ENCODE data around the gene ITFG1.
"Not testable (repeated sequence)": the region's sequence is repeated elsewhere in the genome, so short reads cannot be mapped to it uniquely, and the experiment has no call there.

Gene ITFG1

DNA sequence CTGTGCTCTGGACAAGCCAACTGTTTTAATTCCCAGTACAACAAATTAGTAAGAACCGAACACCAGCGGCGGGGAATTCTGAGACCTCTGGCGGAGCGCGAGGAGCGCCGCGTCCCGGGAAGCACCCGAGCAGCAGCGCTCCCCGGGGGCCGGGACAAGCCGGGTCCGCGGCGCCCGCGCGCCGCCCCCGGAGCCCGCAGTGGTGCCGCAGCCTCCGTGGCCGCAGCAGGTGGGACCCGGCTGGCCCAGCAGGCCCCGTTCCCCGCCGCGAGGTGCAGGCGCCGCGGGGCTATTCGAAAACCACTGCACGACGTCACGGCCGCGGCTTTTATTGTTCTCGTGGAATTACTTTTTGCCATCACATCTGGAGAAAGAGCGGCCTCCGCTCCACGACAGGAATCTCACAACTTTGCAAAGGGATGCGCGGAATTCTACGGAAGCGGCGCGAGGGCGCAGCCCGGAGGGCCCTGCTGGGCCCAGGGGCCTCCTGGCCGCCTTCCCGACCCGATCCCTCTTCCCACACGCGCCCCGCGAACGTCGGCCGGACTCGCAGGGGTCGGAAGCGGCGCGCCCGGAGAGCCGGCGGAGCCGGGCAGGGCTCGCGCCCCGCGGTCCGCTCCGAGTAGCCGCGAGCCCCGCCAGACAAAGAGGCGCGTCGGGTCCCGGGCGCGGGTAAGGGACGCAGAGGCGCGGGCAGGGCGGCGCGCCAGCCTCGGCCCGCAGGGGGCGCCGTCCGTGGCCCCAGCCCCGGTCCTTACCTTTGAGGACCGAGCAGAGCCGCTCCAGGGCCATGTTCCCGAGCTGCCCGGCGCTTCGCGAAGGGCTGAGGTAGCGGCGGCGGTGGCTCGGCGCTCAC is 317.8 kb downstream of the ITFG1 start:
- no peak overlapping the region for H3K9ac ChIP-seq (ENCODE audit: low read length)
- H3K4me3 ChIP-seq (ENCODE audit: low read length) = peak overlapping the region; percentile 84
- H3K27me3 ChIP-seq (replicated peaks; ENCODE audit: control insufficient read depth, insufficient read depth, low read length) = no peaks in the 10 kb centered on the region
- no peaks in the 10 kb centered on the region for H3K9me3 ChIP-seq (ENCODE audit: control insufficient read depth, low read length)
- no peaks in the 10 kb centered on the region for H3K36me3 ChIP-seq (ENCODE audit: control insufficient read depth, insufficient read depth, low read length, severe bottlenecking)
- H3K4me1 ChIP-seq (ENCODE audit: control insufficient read depth, insufficient read depth, low read length) = peaks cover 6% of the 10 kb centered on the region
- DNase-seq (ENCODE audit: low read depth) = peak; percentile 83

DNA sequence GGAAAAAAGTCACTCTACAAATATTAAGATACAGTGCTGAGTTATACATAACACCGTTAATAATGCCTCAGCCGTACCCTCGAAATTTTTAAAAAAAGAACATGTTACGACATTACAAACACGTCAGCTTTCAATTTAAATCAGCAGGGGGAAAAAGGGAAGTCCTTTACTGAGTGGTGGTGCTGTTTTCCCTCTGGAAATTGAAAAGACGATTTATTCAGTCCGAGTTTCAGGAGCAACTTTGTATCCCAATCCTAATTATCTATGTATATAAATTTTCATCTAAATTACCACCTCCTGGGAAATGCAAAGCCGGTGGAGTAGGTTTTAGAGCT is 318.4 kb downstream of the ITFG1 start:
- Histone ChIP-seq H3K4me1 (ENCODE audit: control insufficient read depth, insufficient read depth, low read length) (peaks cover 6% of the 10 kb centered on the region), H3K4me3 (ENCODE audit: low read length) (peak overlapping the region; percentile 84), H3K9ac (ENCODE audit: low read length) (peak overlapping the region; percentile 22), H3K27me3 (replicated peaks; ENCODE audit: control insufficient read depth, insufficient read depth, low read length) (no peaks in the 10 kb centered on the region), H3K9me3 (ENCODE audit: control insufficient read depth, low read length) (no peaks in the 10 kb centered on the region), H3K36me3 (ENCODE audit: control insufficient read depth, insufficient read depth, low read length, severe bottlenecking) (no peaks in the 10 kb centered on the region)
- DNase-seq (ENCODE audit: low read depth) = peak; percentile 61

DNA sequence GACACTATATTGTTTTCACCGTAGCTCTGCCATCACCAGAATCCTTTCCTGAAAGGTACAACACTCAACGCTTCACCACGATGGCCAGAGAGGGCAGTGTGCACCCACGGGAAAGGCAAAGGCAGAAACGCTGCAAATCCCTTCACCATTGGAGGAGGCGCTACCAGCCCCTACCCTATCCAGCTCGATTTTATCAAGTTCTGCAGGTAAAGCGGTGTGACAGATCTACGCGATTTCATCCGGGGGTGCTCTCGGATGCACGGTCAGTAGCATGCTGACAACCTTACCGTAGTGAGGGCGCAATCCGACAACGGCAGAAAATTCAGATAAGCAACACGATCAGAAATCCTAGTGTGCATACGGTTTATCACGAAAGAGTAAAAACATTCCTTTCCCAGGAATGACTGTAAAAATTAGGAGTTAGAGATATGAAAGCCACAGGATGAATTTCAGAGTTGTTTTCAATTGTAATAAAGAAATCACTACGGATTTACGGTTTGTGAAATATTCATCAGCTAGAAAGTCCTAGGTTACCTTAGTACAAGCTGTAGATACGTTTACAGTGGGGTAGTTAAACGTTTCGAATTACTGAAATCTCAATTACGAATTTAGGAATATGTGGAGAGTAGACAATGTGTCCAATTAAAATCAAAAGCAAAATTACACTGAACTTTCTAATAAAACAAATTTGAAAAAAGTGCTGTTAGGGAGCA is 318.9 kb downstream of the ITFG1 start:
- DNase-seq (ENCODE audit: low read depth) = peak; percentile 96

DNA sequence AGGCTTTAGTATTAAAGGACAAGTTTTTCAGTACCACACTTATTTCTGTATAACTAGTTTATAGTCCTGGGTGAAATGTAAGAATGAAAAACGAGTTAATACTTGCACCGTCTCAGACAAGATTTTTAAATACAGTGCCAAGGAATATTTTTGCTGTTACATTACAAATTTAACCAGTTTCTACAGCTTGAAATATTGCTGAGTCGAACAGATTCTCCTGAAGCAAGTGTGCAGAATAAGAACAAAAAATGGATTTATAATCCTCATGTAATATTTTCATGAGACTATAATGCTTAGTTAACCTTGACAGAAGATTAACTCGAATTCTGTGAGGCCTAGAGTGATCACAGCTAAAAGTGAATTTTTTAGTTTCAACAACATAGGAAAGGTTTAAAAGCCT is 320.2 kb downstream of the ITFG1 start:
- Histone ChIP-seq H3K9ac (ENCODE audit: low read length) (no peak overlapping the region), H3K36me3 (ENCODE audit: control insufficient read depth, insufficient read depth, low read length, severe bottlenecking) (no peaks in the 10 kb centered on the region), H3K27me3 (replicated peaks; ENCODE audit: control insufficient read depth, insufficient read depth, low read length) (no peaks in the 10 kb centered on the region), H3K4me3 (ENCODE audit: low read length) (no peak overlapping the region), H3K4me1 (ENCODE audit: control insufficient read depth, insufficient read depth, low read length) (peaks cover 6% of the 10 kb centered on the region), H3K9me3 (ENCODE audit: control insufficient read depth, low read length) (no peaks in the 10 kb centered on the region)
- no peak for DNase-seq (ENCODE audit: low read depth)

More for the DNA sequence above, 318.9 kb downstream of the ITFG1 start:
- Histone ChIP-seq H3K9me3 (ENCODE audit: control insufficient read depth, low read length) (no peaks in the 10 kb centered on the region), H3K9ac (ENCODE audit: low read length) (peak overlapping the region; percentile 22), H3K4me1 (ENCODE audit: control insufficient read depth, insufficient read depth, low read length) (peaks cover 6% of the 10 kb centered on the region), H3K27me3 (replicated peaks; ENCODE audit: control insufficient read depth, insufficient read depth, low read length) (no peaks in the 10 kb centered on the region), H3K4me3 (ENCODE audit: low read length) (peak overlapping the region; percentile 84), H3K36me3 (ENCODE audit: control insufficient read depth, insufficient read depth, low read length, severe bottlenecking) (no peaks in the 10 kb centered on the region)

- Histone ChIP-seq H3K27me3 (replicated peaks; ENCODE audit: control insufficient read depth, insufficient read depth, low read length) (no peaks in the 10 kb centered on the region), H3K9me3 (ENCODE audit: control insufficient read depth, low read length) (no peaks in the 10 kb centered on the region), H3K4me1 (ENCODE audit: control insufficient read depth, insufficient read depth, low read length) (peaks cover 6% of the 10 kb centered on the region), H3K36me3 (ENCODE audit: control insufficient read depth, insufficient read depth, low read length, severe bottlenecking) (no peaks in the 10 kb centered on the region), H3K9ac (ENCODE audit: low read length) (no peak overlapping the region), H3K4me3 (ENCODE audit: low read length) (no peak overlapping the region)
- no peak for DNase-seq (ENCODE audit: low read depth)
Measured at GRCh38 chr16:47139561-47140185, 321.2 kb downstream of the ITFG1 start.

DNA sequence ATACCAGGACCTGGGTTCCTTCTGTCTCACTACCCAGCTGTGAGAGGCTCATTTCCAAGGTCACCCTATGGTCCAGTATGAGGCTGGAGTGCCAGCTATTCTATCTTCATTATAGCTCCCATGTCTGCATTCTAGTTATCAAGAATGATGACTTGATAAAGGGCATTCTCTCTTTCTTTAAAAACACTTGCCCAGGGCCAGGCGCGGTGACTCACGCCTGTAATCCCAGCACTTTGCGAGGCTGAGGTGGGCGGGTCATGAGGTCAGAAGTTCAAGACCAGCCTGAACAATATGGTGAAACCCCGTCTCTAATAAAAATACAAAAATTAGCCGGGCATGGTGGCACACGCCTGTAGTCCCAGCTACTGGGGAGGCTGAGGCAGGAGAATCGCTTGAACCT is 322.9 kb downstream of the ITFG1 start:
- not testable (repeated sequence) for H3K9ac ChIP-seq (ENCODE audit: low read length); H3K4me3 ChIP-seq (ENCODE audit: low read length); H3K4me1 ChIP-seq (ENCODE audit: control insufficient read depth, insufficient read depth, low read length); H3K27me3 ChIP-seq (replicated peaks; ENCODE audit: control insufficient read depth, insufficient read depth, low read length); DNase-seq (ENCODE audit: low read depth); H3K9me3 ChIP-seq (ENCODE audit: control insufficient read depth, low read length); H3K36me3 ChIP-seq (ENCODE audit: control insufficient read depth, insufficient read depth, low read length, severe bottlenecking)

DNA sequence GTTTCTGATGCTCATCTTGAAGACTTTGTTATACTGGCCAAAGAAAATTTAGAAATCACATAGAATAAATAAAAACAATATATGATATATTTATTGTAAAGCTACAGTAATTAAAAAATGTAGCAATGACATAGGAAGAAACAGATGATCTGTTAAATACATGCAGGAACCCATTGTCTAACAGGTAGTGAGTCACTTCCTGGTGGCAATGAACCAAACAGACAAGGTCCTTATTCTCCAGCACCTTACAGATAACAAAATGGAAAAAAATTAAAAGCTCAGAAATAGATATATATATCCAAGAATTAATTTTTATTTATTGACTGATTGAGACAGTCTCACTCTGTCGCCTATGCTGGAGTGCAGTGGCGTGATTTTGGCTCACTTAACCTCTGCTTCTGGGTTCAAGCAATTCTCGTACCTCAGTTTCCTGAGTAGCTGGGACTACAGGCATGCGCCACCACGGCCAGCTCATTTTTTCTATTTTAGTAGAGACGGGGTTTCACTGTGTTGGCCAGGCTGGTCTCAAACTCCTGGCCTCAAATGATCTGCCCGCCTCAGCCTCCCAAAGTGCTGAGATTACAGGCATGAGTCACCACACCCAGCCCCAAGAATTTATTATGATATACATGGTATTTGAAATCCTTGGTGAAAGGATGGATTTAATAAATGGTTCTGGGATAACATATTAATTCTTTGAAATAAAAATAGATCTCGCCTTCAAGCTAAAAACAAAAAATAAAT is 324.6 kb downstream of the ITFG1 start:
- Histone ChIP-seq H3K4me1 (ENCODE audit: control insufficient read depth, insufficient read depth, low read length) (no peaks in the 10 kb centered on the region), H3K36me3 (ENCODE audit: control insufficient read depth, insufficient read depth, low read length, severe bottlenecking) (no peaks in the 10 kb centered on the region), H3K9me3 (ENCODE audit: control insufficient read depth, low read length) (no peaks in the 10 kb centered on the region), H3K4me3 (ENCODE audit: low read length) (no peak overlapping the region), H3K9ac (ENCODE audit: low read length) (no peak overlapping the region), H3K27me3 (replicated peaks; ENCODE audit: control insufficient read depth, insufficient read depth, low read length) (no peaks in the 10 kb centered on the region)
- no peak for DNase-seq (ENCODE audit: low read depth)

DNA sequence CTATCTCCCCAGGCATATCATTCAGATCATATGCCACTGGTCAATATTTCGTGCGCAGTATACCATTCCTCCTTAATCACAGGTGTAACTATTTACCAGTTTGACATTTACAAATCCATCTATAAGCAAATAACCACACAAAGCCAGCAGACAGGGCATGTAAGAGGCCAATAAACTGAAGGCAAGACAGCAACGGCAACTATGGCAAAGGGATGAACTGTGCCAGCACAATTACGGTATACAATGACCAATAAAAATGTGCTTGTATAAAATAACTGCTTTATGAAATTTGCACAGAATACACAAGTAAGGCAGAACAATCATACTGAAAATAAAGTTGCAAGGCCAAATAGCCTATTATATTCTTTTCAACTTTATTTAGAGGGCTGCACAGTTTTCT is 326.3 kb downstream of the ITFG1 start:
- Histone ChIP-seq H3K4me3 (ENCODE audit: low read length) (no peak overlapping the region), H3K36me3 (ENCODE audit: control insufficient read depth, insufficient read depth, low read length, severe bottlenecking) (no peaks in the 10 kb centered on the region), H3K9ac (ENCODE audit: low read length) (no peak overlapping the region), H3K4me1 (ENCODE audit: control insufficient read depth, insufficient read depth, low read length) (no peaks in the 10 kb centered on the region), H3K27me3 (replicated peaks; ENCODE audit: control insufficient read depth, insufficient read depth, low read length) (no peaks in the 10 kb centered on the region), H3K9me3 (ENCODE audit: control insufficient read depth, low read length) (no peaks in the 10 kb centered on the region)
- no peak for DNase-seq (ENCODE audit: low read depth)

DNA sequence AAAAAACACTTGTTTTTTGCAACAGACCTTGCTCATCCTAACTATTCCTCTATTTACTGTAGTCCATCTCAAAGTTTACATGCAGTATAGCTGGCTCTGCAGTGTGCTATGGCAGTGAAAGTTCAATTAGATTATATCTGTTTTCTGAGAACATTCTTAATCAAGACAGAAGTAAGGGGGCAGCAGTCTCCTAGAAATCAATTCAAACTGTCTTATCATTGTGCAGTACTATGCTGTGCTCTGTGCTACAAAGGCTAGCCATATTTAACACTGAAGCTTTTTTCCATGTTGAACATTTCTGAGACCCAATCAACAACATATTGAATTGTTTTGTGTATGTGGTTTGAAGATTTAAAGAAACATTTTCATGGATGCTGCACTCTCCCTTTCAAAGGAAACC is 328.6 kb downstream of the ITFG1 start:
- no peaks in the 10 kb centered on the region for H3K27me3 ChIP-seq (replicated peaks; ENCODE audit: control insufficient read depth, insufficient read depth, low read length)
- no peaks in the 10 kb centered on the region for H3K36me3 ChIP-seq (ENCODE audit: control insufficient read depth, insufficient read depth, low read length, severe bottlenecking)
- no peak overlapping the region for H3K9ac ChIP-seq (ENCODE audit: low read length)
- H3K4me3 ChIP-seq (ENCODE audit: low read length) = no peak overlapping the region
- no peaks in the 10 kb centered on the region for H3K9me3 ChIP-seq (ENCODE audit: control insufficient read depth, low read length)
- H3K4me1 ChIP-seq (ENCODE audit: control insufficient read depth, insufficient read depth, low read length) = no peaks in the 10 kb centered on the region
- DNase-seq (ENCODE audit: low read depth) = no peak

- Histone ChIP-seq H3K9me3 (ENCODE audit: control insufficient read depth, low read length) (no peaks in the 10 kb centered on the region), H3K4me3 (ENCODE audit: low read length) (no peak overlapping the region), H3K27me3 (replicated peaks; ENCODE audit: control insufficient read depth, insufficient read depth, low read length) (no peaks in the 10 kb centered on the region), H3K36me3 (ENCODE audit: control insufficient read depth, insufficient read depth, low read length, severe bottlenecking) (no peaks in the 10 kb centered on the region), H3K4me1 (ENCODE audit: control insufficient read depth, insufficient read depth, low read length) (no peaks in the 10 kb centered on the region), H3K9ac (ENCODE audit: low read length) (no peak overlapping the region)
- DNase-seq (ENCODE audit: low read depth) = no peak
Measured at GRCh38 chr16:47129755-47130435, 331.0 kb downstream of the ITFG1 start.
